Measurements from ENCODE around the gene CLTRN. TPM values are rescaled to one million over a fixed set of nuclear protein-coding genes. Genes with fewer than 3 reads are reported as not detected.
A peak's percentile ranks its signal among the peaks of the same experiment; 100 is the strongest.

The CLTRN gene
- total and polyA plus RNA-seq, 2 experiments from 2014 or later, result 1.0 to 3.7 TPM

- no peak for TF ChIP-seq CTCF (IDR thresholded peaks at IDR 0.05; ENCODE audit: low read depth, low read length)
- peaks cover 6% of the 10 kb centered on the region for H3K4me1 ChIP-seq (ENCODE audit: low read depth)
- DNase-seq (ENCODE audit: low read depth in 1 of 2, low spot score in 1 of 2), result peak in 1 of 2 donors; percentile 5
Measured at GRCh38 chrX:15678339-15678738, 13.7 kb upstream of the CLTRN start.

GRCh38 chrX:15676886-15677285, 12.3 kb upstream of the CLTRN start:
- Histone ChIP-seq H3K9me3 (ENCODE audit: low read depth) (no peaks in the 10 kb centered on the region), H3K4me1 (ENCODE audit: low read depth) (peaks cover 6% of the 10 kb centered on the region), H3K36me3 (no peaks in the 10 kb centered on the region), H3K4me3 (no peak overlapping the region), H3K27ac (no peak overlapping the region), H3K27me3 (no peaks in the 10 kb centered on the region)
- no peak for TF ChIP-seq CTCF (IDR thresholded peaks at IDR 0.05; ENCODE audit: low read depth, low read length)
- peak in 1 of 2 donors; percentile 8 for DNase-seq (ENCODE audit: low read depth in 1 of 2, low spot score in 1 of 2)

More at GRCh38 chrX:15678339-15678738, 13.7 kb upstream of the CLTRN start:
- Histone ChIP-seq H3K27me3 (no peaks in the 10 kb centered on the region), H3K4me3 (no peak overlapping the region), H3K27ac (no peak overlapping the region), H3K36me3 (no peaks in the 10 kb centered on the region), H3K9me3 (ENCODE audit: low read depth) (no peaks in the 10 kb centered on the region)

GRCh38 chrX:15675490-15675921, 10.9 kb upstream of the CLTRN start:
- Histone ChIP-seq H3K36me3 (no peaks in the 10 kb centered on the region), H3K4me3 (peak overlapping the region; percentile 68), H3K27me3 (no peaks in the 10 kb centered on the region), H3K4me1 (ENCODE audit: low read depth) (peaks cover 6% of the 10 kb centered on the region), H3K27ac (peak overlapping the region; percentile 99), H3K9me3 (ENCODE audit: low read depth) (no peaks in the 10 kb centered on the region)
- DNase-seq (ENCODE audit: low read depth in 1 of 2, low spot score in 1 of 2), result peak; percentile 77 to 79
- no peak for TF ChIP-seq CTCF (IDR thresholded peaks at IDR 0.05; ENCODE audit: low read depth, low read length)

GRCh38 chrX:15674841-15675489, 10.4 kb upstream of the CLTRN start:
- Histone ChIP-seq H3K36me3 (no peaks in the 10 kb centered on the region), H3K27me3 (no peaks in the 10 kb centered on the region), H3K9me3 (ENCODE audit: low read depth) (no peaks in the 10 kb centered on the region), H3K27ac (peak overlapping the region; percentile 99), H3K4me3 (peak overlapping the region; percentile 68), H3K4me1 (ENCODE audit: low read depth) (peaks cover 6% of the 10 kb centered on the region)
- no peak for TF ChIP-seq CTCF (IDR thresholded peaks at IDR 0.05; ENCODE audit: low read depth, low read length)
- peak; percentile 94 for DNase-seq (ENCODE audit: low read depth in 1 of 2, low spot score in 1 of 2)

- H3K4me3 ChIP-seq, result peak overlapping the region; percentile 68
- TF ChIP-seq CTCF (IDR thresholded peaks at IDR 0.05; ENCODE audit: low read depth, low read length), result no peak
- H3K27me3 ChIP-seq, result no peaks in the 10 kb centered on the region
- no peak for DNase-seq (ENCODE audit: low read depth in 1 of 2, low spot score in 1 of 2)
- no peaks in the 10 kb centered on the region for H3K9me3 ChIP-seq (ENCODE audit: low read depth)
- H3K4me1 ChIP-seq (ENCODE audit: low read depth), result peaks cover 6% of the 10 kb centered on the region
- peak overlapping the region; percentile 99 for H3K27ac ChIP-seq
- H3K36me3 ChIP-seq, result no peaks in the 10 kb centered on the region
Measured at GRCh38 chrX:15674514-15674840, 9.9 kb upstream of the CLTRN start.

All from cardiac muscle cell (in vitro differentiated cells and primary cell).